ENCODE results near the gene DSP.
A peak's percentile ranks its signal among the peaks of the same experiment; 100 is the strongest.

The DSP gene

GRCh38 chr6:7591770-7592169 is 50.3 kb downstream of the DSP start:
- DNase-seq (ENCODE audit: low spot score), result no peak

GRCh38 chr6:7593229-7593628 is 51.8 kb downstream of the DSP start:
- DNase-seq (ENCODE audit: low spot score), result no peak

DNA sequence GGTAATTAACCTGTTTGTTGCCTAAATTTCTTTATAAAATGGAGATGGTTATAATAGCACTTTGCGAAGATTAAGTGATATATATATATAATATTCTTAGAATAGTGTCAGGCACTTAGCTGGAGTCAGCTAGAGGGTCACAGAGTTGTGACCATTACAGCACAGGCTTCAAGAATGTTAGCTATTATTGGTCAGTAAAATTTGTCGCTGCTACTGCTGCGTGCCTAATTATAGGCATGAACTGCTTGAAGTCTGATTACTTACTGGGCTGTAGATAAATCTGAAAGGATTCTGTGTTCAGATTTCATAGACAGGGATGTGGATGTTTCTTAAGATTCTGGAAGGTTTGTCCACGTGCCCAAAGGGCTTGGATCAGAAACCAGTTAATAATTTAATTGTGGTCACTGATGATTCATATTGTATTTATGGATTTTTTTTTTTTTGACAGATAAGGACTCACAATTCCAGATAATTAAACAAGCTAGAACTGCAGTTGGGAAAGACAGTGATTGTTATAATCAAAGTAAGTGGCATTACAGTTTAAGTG is 53.2 kb downstream of the DSP start:
- DNase-seq (ENCODE audit: low spot score), result no peak

DNA sequence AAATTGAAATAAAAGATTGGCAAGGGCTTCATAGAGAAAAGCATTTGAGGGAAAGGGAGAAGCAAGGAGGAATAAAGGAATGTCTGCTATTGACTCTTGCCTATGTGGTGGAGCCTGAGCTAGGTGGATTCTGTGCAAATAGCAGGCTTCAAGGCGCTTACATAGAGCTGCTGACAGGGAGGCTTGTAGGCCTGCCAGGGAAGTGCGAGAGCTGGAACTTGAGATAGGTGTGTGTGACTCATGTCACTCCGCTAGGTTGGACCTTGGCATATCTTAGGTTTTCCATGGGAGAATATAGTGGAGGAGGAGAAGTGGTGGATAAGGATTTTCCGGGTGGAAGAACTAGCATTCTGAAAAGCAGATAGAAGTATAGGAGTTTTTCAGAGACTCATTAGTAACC is 62.5 kb downstream of the DSP start:
- DNase-seq (ENCODE audit: low spot score), result no peak

DNA sequence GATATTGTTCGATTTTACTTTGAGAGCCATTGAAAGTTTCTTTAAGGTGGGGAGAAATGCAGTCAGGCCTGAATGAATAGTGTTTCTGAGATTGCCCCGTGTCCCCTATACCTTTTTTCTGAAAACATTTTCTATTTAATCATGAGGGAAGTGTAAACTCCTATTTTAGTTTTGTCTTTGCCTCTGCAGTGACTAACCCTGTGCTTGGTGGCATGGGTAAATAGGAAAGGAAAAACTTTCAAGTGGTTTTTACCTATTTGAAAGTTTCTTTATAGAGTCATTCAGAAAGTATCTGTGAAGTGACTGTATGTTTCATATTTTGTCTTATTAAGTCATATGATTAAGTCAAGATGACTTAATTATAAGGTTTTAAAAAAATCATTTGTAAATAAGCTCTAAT is 63.0 kb downstream of the DSP start:
- DNase-seq (ENCODE audit: low spot score), result no peak

- peak; percentile 67 for DNase-seq (ENCODE audit: low spot score)
These were observed 74.3 kb downstream of the DSP start for GRCh38 chr6:7615611-7616383.

DNA sequence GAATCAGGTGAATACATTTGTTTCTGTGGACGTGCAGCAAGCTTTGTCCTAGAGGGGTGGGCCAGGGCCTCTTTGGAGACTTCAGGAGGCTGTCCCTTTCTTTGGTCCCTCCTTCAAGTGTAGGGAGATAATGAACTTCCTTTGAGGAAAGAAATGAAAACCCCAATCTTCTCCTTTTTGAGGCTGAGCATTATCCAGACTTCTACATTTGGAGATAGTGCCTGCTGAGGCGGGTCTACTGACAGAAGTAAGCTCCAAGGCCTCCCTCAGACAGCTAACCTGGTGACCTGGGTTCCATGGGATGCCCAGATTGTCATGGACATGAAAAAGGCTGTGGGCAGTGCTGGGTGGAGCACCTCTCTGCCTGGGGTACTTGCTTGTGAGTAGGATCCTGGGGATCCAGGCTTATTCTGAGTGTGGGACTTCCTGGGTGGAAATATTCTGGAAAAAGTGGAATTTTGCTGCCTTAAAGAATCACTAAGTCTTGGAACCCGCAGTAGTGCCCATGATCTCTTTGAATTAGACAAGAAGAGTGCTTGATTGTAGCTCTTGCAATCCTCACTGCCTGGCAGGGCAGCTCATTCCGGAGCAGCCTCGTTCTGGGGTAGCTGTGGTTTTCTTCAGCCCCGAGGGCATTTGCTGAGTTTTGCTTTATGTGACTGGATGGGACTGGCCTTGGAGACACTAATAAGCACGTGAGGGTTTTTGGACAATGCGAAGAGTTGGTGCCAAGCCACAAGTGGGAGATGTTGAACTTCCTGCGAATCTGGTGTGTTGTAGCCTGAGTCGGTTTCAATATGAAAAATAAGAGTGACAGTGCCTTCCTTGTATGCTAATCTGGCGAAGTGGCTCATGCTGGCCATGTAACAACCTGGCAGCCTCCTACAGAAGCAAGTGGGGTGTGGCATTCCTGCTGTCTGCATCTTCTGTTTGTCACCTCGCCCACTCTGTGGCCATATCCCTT is 76.6 kb downstream of the DSP start:
- DNase-seq (ENCODE audit: low spot score), result no peak

DNA sequence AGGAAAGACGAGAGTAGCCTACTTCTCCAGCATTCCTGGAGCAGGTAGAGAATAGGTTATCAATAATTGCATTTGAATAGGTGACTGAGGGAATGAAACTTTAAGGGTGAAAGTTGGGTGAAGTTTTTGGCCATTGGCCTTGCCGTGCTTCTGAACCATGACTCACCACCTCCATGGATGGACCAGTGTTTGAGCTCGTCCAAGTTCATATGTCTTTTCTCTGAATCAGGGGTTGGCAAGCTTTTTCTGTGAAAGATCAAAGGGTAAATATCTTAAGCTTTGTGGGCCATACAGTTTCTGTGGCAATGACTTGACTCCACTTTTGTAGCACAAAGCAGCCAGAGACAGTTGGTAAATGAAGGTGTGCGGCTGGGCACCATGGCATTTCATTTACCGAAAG is 80.3 kb downstream of the DSP start:
- DNase-seq (ENCODE audit: low spot score), result no peak

DNA sequence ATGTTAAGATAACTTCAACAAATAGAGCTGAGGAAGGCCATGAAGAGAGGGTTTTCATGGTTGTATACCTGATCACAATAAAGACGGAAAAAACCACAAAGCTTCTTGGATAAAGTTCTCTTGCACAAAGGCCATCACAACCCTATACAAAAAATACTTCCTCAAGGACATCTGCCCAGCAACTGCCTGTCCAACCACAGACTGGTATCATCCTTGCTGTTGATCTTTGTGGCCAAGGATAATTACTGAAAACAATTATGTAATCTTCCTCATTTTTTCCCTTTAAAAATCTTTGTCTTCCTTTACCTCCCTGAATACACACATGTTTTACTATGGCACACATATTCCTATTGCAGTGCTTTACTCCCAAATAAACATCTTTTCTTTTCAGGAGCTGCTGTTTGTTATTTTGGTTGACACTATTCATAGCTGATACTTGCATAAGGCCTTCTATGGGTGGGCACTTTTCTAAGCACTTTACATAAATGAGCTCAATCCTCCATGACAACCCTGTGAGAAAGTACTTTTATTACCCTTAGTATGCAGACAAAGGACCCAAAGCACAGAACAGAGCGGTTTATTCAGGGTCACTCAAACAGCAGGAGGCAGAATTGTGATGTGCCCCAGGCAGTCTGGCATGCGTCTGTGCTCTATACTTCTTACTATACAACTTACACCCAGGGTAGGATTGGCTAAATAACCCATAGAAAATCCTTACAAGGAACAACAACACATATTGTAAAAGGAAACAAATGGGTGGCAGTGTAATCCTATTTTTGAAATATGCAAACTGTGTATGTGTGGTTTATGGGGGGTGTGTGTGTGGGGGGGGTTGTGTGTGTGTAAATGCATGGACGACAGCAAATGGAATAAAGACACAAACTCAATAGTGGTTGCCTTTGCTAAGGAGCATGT is 83.6 kb downstream of the DSP start:
- no peak for DNase-seq (ENCODE audit: low spot score)

DNA sequence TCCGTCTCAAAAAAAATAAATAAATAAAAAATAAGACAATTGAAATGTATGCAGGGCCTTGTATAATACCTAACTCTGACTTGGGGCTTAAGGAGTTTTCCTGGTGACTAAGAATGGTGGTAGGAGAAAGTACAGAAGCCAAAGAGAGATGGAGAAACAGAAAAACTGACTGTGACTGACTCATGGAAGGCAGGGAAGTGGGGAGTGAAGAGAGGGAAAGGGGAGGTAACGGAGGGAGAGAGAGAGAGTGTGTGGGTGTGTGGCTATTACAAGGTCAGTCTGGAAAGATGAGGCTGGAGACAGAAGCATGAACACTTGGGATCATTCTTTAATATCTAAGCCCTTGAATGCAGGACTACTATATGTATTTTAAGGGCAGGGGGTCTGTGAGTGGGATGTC is 87.0 kb downstream of the DSP start:
- DNase-seq (ENCODE audit: low spot score), result no peak

DNA sequence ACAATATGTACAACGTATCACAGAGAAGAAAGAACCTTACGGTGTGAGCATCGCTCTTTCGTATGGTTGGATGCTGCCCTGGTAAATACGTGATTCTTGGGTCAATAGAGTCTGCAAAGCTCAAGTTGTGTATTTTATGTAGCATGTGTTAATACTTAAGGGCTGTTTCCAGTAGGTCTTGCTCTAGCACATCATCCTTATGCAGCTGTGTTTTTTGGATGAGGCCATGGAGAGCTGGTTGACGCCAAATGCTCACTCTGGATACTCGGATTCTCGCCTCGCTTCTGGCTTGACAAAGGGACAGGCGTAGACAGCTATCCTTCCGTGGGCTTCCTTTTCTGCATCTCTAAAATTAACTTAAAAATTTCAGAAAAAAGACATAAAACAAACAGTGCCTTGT is 87.4 kb downstream of the DSP start:
- DNase-seq (ENCODE audit: low spot score), result no peak

DNA sequence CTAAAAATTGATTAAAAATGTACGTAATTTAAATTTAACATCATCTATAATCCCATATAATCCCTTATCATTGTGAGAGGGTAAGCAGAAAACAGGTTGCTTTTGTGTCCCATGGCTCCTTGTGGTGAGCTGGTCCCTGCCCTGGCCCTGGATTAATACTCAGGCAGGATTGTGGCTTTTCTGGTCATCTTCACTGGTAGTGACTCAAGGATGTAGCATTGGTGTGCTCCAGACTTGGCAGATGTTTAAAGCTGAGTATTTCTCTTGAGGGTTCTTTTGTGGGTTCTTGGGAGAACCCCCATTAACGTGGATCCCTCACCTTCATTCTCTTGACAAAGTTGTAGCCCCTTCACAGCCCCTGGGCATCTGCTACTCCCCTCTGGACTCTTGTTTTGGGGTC is 87.8 kb downstream of the DSP start:
- DNase-seq (ENCODE audit: low spot score), result no peak

DNA sequence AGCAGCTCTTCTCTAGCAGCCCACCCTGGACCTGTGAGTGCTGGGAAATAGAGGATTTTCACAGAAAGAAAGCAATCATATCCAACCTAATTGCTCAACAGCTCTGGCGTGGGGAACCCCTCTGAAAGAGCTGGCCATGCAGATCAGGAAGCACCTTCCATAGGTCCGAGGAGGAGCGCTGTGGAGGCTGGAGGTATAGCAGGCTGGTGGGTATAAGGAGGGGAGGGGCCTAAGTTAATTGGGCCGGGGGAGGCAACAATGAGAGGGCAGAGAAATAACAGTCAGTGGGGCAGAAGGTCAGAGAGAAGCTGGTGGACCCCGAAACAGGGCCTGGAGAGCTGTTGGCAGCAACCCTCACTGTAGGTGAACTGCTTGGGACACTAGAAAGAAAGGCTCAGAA is 89.3 kb downstream of the DSP start:
- DNase-seq (ENCODE audit: low spot score), result no peak

DNA sequence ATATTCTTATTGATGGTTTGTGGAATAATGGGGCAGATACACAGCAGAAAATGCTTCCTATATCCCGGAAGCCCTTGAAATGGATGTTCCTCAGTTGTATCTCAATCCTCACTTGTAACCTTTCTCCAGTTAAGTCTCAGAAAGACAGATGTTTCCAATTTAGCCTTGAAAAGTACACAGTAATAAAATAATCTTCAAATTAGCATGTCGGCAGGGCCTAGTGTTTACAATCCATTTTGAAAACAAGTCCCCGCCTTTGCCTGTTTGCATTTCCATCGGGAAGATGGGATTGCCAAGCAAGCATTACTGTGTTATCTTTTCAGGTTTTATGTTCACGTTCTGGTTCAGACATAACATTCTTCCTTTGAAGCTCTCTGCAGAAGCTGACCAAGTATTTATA is 90.0 kb downstream of the DSP start:
- no peak for DNase-seq (ENCODE audit: low spot score)

GRCh38 chr6:7632501-7633290 is 91.2 kb downstream of the DSP start:
- no peak for DNase-seq (ENCODE audit: low spot score)

DNA sequence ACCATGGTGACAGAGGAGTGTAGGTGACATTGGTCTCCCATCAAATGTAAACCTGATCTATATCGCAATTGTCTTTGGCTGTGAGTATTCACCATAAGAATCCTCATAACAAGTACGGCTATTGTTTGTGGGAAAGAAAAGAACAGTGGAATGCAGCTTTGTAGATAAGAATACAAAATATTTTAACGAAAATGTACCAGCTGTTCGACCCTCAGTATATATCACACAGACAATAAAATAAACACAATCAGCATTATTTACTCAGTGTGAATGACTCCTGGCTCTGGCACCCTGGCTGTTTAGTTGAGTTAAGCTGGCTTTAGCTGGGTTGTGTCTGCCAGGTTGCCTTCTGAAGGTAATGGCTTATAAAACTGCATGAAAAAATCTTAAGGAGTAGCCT is 91.9 kb downstream of the DSP start:
- no peak for DNase-seq (ENCODE audit: low spot score)

DNA sequence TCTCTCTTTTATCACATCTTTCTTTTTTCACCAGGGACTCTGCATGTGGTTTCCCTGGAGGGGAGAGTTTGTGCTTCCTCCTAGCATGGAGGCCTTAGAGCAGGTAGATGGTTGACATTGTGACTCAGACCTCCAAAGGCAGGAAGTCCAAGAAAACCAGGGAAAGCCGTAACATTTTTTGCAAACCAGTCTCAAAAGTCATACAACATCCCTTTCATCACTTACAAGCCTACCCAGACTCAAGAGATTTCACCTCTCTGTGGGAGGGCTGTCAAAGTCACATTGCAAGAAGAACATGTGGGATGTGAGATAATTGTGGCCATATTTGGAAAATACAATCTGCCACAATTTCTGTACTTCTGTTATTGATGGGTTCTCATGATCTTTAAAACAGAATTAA is 94.7 kb downstream of the DSP start:
- DNase-seq (ENCODE audit: low spot score), result no peak
